BJ (cell line): ENCODE measurements around the gene CEL. TPM values are rescaled to one million over a fixed set of nuclear protein-coding genes. Genes with fewer than 3 reads are reported as not detected.

Experiments
- CTCF ChIA-PET: fragments of 350-600 bp; formaldehyde crosslinking; extraction: SDS; loops from one replicate; lab custom pipeline; 2021; ENCODE audit warnings: antibody characterized with exemption, inconsistent platforms; lab: Yijun Ruan, JAX
- POLR2A ChIA-PET: fragments of 300-600 bp; sonication (Branson Sonifier 250); formaldehyde crosslinking; extraction: SDS; loops from one replicate; lab custom pipeline; 2021; ENCODE audit warnings: antibody characterized with exemption; lab: Charles Lee
- DNase-seq: peaks from one replicate; pipeline ENCODE4 v3.0.0-alpha.2; 2011; ENCODE audit warnings: low read depth
- H3K27me3 ChIP-seq: 2 replicates; pipeline ENCODE4 v1.6.0; 2011; ENCODE audit warnings: low read length; ENCODE audit not compliant: control insufficient read depth, insufficient read depth
- H3K36me3 ChIP-seq: 2 replicates; pipeline ENCODE4 v1.5.1; 2011; ENCODE audit warnings: low read length; ENCODE audit not compliant: control insufficient read depth, insufficient read depth
- H3K4me3 ChIP-seq: 2 replicates; pipeline ENCODE4 v1.5.1; 2011; ENCODE audit warnings: low read depth, mild to moderate bottlenecking, control low read depth, low read length
- polyA plus RNA-seq: library from polyadenylated mRNA; depleted of rRNA; stranded (reverse); fragments of >200 nt; gene quantifications from 2 replicates; pipeline ENCODE4 v1.2.3, GENCODE V29; 2011; rRNA removed
- small RNA-seq: library from RNA; depleted of rRNA; stranded (forward); fragments of <200 nt; gene quantifications from one replicate; pipeline ENCODE3, GENCODE V24; 2012; ENCODE audit warnings: low replicate concordance, low read depth; ENCODE audit not compliant: insufficient read length
- TF ChIP-seq, protein P1 (sequence below): IDR thresholded peaks from 2 replicates; pipeline ENCODE4 v1.5.1; 2011; ENCODE audit warnings: low read depth, mild to moderate bottlenecking, control low read depth, inconsistent platforms, low read length, moderate library complexity; ENCODE audit not compliant: insufficient read depth

The CEL gene
- polyA plus RNA-seq, 1 experiment, result 0.49 TPM

DNA sequence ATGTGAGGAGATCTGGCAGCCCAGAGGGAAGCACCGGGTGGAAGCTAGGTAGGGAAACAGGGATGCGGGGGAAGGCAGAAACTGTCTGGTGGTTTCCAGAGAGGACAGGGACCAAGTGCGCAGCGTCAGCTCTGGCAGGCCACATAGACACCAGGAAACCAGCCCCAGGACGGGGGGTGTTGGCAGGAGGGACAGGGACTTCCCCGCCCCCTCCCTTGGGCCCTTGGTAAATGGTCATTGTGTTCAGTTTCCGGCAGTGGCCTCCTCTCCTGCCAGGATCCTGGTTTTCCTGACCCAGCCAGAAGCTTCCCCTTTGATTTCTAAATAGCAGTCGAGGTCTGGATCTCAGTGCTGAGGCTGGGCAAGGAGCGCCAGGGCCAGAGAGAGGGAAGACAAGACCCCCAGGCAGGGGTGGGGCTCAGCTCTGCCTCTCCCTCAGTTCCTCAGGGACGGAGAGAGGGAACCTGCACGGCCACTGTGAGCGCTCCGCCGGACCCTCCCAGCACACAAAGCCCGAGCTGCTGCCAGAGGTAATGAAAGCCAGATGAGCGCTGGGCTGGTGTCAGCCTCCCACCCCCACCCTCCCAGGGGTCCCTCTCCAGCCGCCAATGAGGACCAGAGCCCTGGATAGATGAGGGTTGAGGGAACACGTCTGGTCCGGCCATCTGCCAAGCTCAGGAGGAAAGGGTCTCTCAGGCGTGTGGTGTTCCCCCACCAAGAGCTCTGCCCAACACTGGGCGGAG is 57.5 kb downstream of the CEL start:
- DNase-seq, result no peak
- CTCF ChIA-PET, result interaction anchor here (0.6 to 25.9 kb wide), 7 partner anchors 12 to 121 kb away, joined by 3 to 505 read pairs (median 5); no protein-coding TSS in a partner anchor

DNA sequence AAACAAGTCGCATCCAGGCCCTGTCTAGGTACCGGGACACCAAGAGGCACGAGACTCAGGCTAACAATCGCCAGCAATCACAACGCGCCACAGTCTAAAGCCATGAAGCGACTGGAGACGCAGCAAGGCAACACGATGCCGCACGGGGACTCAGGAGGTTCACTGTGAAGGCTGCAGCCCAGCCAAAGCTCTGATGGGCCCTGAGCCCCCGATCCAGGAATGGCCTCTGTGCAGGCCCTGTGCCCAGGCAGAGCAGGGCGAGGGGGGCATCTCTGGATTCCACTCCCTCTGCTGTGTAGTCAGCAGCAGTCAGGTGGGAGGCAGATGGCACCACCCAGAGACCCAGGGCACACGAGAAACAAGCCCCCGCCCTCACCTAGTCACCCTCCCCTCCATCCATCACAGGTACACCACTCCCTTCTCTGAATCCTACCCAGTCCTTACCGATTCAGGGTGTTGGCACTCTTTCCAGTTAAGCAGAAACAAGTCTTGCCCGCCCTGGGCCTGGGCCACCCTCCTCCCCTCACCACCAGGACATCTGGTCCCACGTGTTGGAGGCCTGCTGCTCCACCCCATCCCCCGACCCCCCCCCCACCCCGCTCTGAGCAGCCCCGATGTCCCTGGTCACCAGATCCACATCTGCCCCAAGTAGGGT is 58.2 kb downstream of the CEL start:
- no peak for DNase-seq
- CTCF ChIA-PET, result interaction anchor here (0.6 to 25.9 kb wide), 7 partner anchors 12 to 122 kb away, joined by 3 to 505 read pairs (median 5); no protein-coding TSS in a partner anchor
- peaks cover 1% of the 10 kb centered on the region; the same call in 1 of the 2 replicates for H3K36me3 ChIP-seq
- POLR2A ChIA-PET, result no interaction called here
- H3K4me3 ChIP-seq, result peak overlapping the region; percentile 57
- H3K27me3 ChIP-seq, result no peaks in the 10 kb centered on the region
- TF ChIP-seq, protein P1, sequence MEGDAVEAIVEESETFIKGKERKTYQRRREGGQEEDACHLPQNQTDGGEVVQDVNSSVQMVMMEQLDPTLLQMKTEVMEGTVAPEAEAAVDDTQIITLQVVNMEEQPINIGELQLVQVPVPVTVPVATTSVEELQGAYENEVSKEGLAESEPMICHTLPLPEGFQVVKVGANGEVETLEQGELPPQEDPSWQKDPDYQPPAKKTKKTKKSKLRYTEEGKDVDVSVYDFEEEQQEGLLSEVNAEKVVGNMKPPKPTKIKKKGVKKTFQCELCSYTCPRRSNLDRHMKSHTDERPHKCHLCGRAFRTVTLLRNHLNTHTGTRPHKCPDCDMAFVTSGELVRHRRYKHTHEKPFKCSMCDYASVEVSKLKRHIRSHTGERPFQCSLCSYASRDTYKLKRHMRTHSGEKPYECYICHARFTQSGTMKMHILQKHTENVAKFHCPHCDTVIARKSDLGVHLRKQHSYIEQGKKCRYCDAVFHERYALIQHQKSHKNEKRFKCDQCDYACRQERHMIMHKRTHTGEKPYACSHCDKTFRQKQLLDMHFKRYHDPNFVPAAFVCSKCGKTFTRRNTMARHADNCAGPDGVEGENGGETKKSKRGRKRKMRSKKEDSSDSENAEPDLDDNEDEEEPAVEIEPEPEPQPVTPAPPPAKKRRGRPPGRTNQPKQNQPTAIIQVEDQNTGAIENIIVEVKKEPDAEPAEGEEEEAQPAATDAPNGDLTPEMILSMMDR, result no peak

More for the DNA sequence above, 57.5 kb downstream of the CEL start:
- peak overlapping the region; percentile 57 for H3K4me3 ChIP-seq
- H3K27me3 ChIP-seq, result no peaks in the 10 kb centered on the region
- peaks cover 1% of the 10 kb centered on the region; the same call in 1 of the 2 replicates for H3K36me3 ChIP-seq
- TF ChIP-seq, protein P1, result no peak
- POLR2A ChIA-PET, result no interaction called here

DNA sequence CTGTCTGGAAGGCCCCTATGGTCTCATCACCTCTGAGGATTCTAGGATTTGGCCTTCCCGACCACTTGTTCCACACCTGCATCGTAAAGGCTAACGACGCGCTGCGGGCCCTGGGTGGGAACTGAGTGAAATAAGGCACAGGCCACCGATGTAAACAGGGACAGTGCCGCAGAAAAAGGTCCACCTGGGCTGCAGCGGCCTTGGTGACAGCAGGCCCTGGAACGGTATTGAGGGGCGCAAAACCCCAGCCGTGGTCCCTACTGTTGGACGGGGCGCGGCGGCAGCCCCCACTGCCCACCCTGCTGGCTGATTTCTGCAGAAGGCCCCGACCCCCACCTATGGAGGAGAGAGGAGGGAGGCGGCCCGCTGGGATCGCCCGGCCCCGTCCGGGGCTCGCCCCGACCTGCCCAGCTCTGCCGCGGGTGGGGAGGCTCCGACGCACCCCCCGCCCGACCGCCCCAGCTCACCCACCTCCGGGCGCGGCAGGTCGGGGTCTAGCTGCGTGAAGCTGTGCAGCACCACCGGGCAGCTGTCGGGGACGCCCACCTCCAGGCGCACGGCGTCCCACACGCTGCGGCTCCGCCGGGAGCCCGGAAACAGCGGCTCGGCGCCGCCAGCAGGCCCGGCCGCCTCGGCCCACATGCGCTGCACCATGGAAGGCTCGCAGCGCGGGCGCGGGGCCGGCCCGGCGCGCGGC is 58.9 kb downstream of the CEL start:
- ChIA-PET CTCF (interaction anchor here (25.9 kb wide), 1 partner anchor 27 kb away, joined by 505 read pairs; no protein-coding TSS in a partner anchor), POLR2A (no interaction called here)
- peaks cover 1% of the 10 kb centered on the region; the same call in 1 of the 2 replicates for H3K36me3 ChIP-seq
- H3K4me3 ChIP-seq, result peak overlapping the region; percentile 57
- no peak for DNase-seq
- TF ChIP-seq, protein P1, result no peak
- no peaks in the 10 kb centered on the region for H3K27me3 ChIP-seq

Small RNAs within 50 kb of the gene (small RNA-seq; reads per million reads assigned to genes)
- gene MIR6877, result 2.3 reads per million, percentile 19 among the genes with 10 or more reads in this experiment

Other genes starting within 250 kb of the CEL start
- 0.29 and 0.53 TPM in 2 replicates for gene AK8, start 183.7 kb upstream of the CEL start, polyA plus RNA-seq
- 3.4 and 5.1 TPM in 2 replicates for gene SPACA9, start 183.1 kb upstream of the CEL start, polyA plus RNA-seq
- 45.2 and 45.6 TPM in 2 replicates for gene TSC1, start 117.4 kb upstream of the CEL start, polyA plus RNA-seq
- gene GFI1B, start 83.3 kb upstream of the CEL start, polyA plus RNA-seq, result 0.16 TPM in 1 of 2 replicates, not detected in the other
- 36.0 and 47.7 TPM in 2 replicates for gene GTF3C5, start 31.0 kb upstream of the CEL start, polyA plus RNA-seq
- gene RALGDS, start 59.3 kb downstream of the CEL start, polyA plus RNA-seq, result 18.0 and 25.1 TPM in 2 replicates
- 5.0 and 10.3 TPM in 2 replicates for gene GBGT1, start 101.9 kb downstream of the CEL start, polyA plus RNA-seq
- not detected in 2 replicates for gene OBP2B, start 147.3 kb downstream of the CEL start, polyA plus RNA-seq
- not detected in 2 replicates for gene ABO, start 213.2 kb downstream of the CEL start, polyA plus RNA-seq